ENCODE results near the gene SPOCK1.
"Not testable (repeated sequence)": the region's sequence is repeated elsewhere in the genome, so short reads cannot be mapped to it uniquely, and the experiment has no call there.

Gene SPOCK1

DNA sequence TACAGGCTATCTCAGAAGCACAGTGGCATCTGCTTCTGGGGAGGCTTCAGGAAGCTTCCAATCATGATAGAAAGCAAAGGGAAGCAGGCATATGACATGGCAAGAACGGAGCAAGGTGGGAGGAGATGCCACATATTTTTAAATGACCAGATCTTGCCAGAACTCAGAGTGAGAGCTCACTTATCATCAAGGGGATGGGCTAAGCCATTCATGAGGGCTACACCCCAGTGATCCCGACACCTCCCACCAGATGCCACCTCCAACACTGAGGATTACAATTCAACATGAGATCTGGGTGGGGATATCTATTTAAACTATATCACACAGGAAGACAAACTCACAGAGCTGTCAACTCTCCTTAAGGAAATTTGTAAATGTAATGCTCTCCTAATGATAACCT lies 258.8 kb downstream of the SPOCK1 start:
- Histone ChIP-seq H3K4me3 (replicated peaks; ENCODE audit: low read depth, low read length) (no peak overlapping the region), H3K27me3 (replicated peaks; ENCODE audit: control insufficient read depth, insufficient read depth, low read length) (no peaks in the 10 kb centered on the region), H3K36me3 (ENCODE audit: control insufficient read depth, insufficient read depth, low read length) (no peaks in the 10 kb centered on the region)
- no peak for DNase-seq (ENCODE audit: extremely low read depth, insufficient read length)
- TF ChIP-seq, protein P1, sequence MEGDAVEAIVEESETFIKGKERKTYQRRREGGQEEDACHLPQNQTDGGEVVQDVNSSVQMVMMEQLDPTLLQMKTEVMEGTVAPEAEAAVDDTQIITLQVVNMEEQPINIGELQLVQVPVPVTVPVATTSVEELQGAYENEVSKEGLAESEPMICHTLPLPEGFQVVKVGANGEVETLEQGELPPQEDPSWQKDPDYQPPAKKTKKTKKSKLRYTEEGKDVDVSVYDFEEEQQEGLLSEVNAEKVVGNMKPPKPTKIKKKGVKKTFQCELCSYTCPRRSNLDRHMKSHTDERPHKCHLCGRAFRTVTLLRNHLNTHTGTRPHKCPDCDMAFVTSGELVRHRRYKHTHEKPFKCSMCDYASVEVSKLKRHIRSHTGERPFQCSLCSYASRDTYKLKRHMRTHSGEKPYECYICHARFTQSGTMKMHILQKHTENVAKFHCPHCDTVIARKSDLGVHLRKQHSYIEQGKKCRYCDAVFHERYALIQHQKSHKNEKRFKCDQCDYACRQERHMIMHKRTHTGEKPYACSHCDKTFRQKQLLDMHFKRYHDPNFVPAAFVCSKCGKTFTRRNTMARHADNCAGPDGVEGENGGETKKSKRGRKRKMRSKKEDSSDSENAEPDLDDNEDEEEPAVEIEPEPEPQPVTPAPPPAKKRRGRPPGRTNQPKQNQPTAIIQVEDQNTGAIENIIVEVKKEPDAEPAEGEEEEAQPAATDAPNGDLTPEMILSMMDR (IDR thresholded peaks at IDR 0.05; ENCODE audit: insufficient read depth, low read length, poor library complexity, severe bottlenecking) = no peak

DNA sequence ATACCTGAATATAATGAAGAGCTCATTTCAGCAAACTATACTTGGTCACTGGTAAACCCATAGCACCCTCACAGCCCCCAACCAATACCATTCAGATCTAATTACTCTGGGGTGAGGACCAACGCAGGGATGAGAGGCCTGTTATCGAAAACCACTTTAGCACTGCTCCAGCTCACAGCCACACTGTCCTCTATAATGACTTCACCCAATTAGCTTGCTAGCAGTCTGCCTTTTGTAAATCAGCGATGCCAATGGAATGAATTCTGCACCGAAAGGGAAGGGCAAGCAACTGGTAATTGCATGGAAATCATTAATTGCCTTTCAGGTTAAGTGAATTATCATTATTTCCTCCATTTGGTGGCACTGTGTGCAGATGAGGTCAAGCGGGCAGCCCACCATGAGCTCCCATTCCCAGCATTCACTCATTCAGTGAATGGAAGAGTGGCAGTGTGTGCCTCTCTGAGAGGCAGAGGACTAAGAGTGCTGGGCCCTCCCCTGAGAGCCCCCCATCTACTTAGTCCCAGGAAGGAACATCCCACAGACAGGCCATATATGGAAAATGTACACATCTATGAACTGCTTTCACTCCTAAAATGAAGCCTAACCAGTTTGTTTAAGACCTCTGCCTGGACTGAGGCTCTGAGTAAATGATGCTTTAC lies 262.1 kb downstream of the SPOCK1 start:
- Histone ChIP-seq H3K36me3 (ENCODE audit: control insufficient read depth, insufficient read depth, low read length) (no peaks in the 10 kb centered on the region), H3K27me3 (replicated peaks; ENCODE audit: control insufficient read depth, insufficient read depth, low read length) (no peaks in the 10 kb centered on the region; the same call in 1 of the 2 replicates), H3K4me3 (replicated peaks; ENCODE audit: low read depth, low read length) (no peak overlapping the region)
- TF ChIP-seq, protein P1 (IDR thresholded peaks at IDR 0.05; ENCODE audit: insufficient read depth, low read length, poor library complexity, severe bottlenecking) = no peak
- no peak for DNase-seq (ENCODE audit: extremely low read depth, insufficient read length)

DNA sequence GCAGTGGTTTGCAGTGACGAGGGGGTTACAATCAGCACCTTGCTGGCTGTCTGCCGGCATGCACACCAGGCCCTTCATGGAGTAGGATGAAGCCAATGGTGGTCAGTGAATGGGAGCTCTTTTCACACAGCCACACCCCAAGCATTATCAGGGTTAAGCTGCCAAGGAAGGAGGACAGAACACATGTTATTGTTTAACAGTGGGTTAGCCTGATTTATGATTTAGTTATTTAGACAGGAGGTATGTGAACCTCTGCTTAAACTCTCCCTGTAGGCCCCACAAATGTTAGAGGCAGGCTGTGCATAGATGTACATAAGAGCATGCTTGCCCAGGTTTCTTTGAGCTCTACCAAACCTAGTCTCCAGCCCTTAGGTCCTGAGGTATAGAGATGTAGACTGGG lies 262.9 kb downstream of the SPOCK1 start:
- Histone ChIP-seq H3K27me3 (replicated peaks; ENCODE audit: control insufficient read depth, insufficient read depth, low read length) (no peaks in the 10 kb centered on the region; the same call in 1 of the 2 replicates), H3K36me3 (ENCODE audit: control insufficient read depth, insufficient read depth, low read length) (no peaks in the 10 kb centered on the region), H3K4me3 (replicated peaks; ENCODE audit: low read depth, low read length) (no peak overlapping the region)
- TF ChIP-seq, protein P1 (IDR thresholded peaks at IDR 0.05; ENCODE audit: insufficient read depth, low read length, poor library complexity, severe bottlenecking) = no peak
- DNase-seq (ENCODE audit: extremely low read depth, insufficient read length) = no peak

DNA sequence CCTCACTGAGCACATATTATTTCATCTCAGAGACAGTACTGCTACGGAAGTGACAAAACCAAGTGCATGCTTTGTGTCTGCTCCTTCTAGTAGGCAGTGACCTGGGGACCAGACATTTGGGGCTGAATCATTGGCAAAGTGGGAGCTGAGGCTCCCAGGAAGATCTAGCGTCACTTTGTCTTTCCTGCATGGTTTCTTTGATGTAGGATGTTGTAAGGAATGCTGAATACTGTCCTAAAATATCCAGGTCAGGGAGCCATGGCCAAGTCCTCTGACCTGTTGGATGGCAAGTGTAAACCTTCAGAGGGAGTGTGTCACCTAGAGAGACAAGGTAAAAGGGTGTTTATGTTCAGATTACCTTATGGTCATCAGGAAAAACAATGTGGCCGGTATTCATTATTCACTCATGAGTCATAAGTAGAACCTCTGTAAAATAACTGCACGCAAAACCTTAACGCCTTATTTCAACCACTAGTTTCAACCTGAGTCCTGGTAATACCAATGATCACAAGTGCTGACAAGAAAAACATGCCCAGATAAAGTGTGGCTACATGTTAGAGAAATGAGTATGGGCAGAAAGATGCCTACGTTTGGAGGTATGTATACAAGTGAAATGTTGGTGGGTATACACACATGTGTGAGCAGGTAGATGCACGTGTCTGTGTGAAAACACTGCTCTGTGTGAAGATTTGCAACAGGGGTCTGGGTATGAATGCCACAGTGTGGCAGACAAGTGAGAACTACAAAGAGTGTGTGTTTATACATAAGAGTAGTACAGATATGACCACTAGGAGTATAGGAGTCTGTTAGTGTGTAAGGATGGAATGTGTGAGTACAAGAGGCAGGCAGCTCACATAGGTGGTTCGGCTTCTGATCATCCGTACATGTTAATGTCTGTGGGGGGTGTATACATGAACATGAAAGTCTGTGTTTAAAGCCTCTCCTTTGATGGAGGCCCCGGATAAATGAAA lies 263.9 kb downstream of the SPOCK1 start:
- DNase-seq (ENCODE audit: extremely low read depth, insufficient read length) = no peak
- Histone ChIP-seq H3K36me3 (ENCODE audit: control insufficient read depth, insufficient read depth, low read length) (no peaks in the 10 kb centered on the region), H3K4me3 (replicated peaks; ENCODE audit: low read depth, low read length) (no peak overlapping the region), H3K27me3 (replicated peaks; ENCODE audit: control insufficient read depth, insufficient read depth, low read length) (no peaks in the 10 kb centered on the region; the same call in 1 of the 2 replicates)
- TF ChIP-seq, protein P1 (IDR thresholded peaks at IDR 0.05; ENCODE audit: insufficient read depth, low read length, poor library complexity, severe bottlenecking) = no peak

DNA sequence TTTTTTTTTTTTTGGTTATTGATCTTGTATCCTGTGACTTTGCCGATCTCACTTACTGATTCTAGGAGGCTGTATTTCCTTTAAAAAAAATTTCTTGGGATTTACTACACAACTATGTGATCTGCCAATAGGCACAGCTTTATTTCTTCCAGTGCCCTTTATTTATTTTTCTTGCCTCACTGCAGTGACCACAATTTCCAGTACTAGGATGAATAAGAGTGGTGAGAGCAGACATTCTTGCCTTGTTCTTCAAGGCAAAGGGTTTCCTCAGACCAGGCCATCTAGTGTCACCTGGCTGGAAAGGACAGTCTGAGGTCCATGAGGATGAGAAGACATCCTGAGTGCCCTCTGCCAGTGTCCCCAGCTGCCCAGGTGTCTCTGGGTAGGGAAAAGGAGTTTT lies 265.4 kb downstream of the SPOCK1 start:
- TF ChIP-seq, protein P1 (IDR thresholded peaks at IDR 0.05; ENCODE audit: insufficient read depth, low read length, poor library complexity, severe bottlenecking) = no peak
- H3K36me3 ChIP-seq (ENCODE audit: control insufficient read depth, insufficient read depth, low read length) = no peaks in the 10 kb centered on the region
- no peaks in the 10 kb centered on the region; the same call in 1 of the 2 replicates for H3K27me3 ChIP-seq (replicated peaks; ENCODE audit: control insufficient read depth, insufficient read depth, low read length)
- DNase-seq (ENCODE audit: extremely low read depth, insufficient read length) = no peak
- H3K4me3 ChIP-seq (replicated peaks; ENCODE audit: low read depth, low read length) = no peak overlapping the region

DNA sequence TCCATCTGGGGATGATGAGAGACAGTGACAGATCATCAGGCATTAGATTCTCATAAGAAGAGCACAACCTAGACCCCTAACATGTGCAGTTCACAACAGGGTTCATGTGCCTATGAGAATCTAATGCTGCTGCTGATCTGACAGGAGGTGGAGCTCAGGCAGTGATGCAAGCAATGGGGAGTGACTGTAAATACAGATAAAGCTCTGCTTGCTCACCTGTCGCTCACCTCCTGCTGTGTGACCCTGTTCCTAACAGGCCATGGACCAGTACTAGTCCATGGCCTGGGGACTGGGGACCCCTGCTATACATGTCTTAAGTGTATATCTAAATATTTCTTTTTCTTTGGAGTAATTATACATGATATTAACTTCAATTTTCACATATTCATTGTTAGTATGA lies 265.8 kb downstream of the SPOCK1 start:
- not testable (repeated sequence) for H3K36me3 ChIP-seq (ENCODE audit: control insufficient read depth, insufficient read depth, low read length); DNase-seq (ENCODE audit: extremely low read depth, insufficient read length); H3K4me3 ChIP-seq (replicated peaks; ENCODE audit: low read depth, low read length); H3K27me3 ChIP-seq (replicated peaks; ENCODE audit: control insufficient read depth, insufficient read depth, low read length)
